H1 (cell line): ENCODE results near the gene AHNAK2. TPM values are rescaled to one million over a fixed set of nuclear protein-coding genes. Genes with fewer than 3 reads are reported as not detected.

Experiments
- BCL11A ChIP-seq, 2 experiments: IDR thresholded peaks; one replicate each; pipeline ENCODE4 v1.6.1; 2011; ENCODE audit warnings: low read depth in 2 of 2, low read length in 2 of 2, mild to moderate bottlenecking in 2 of 2
- EZH2 ChIP-seq: fragments of 200-600 bp; sonication (generic); IDR thresholded peaks from 2 replicates; pipeline ENCODE4 v1.7.1; 2012; ENCODE audit warnings: low read depth, mild to moderate bottlenecking, moderate library complexity, low read length, inconsistent platforms; ENCODE audit not compliant: severe bottlenecking
- JUND ChIP-seq: IDR thresholded peaks from 2 replicates; pipeline ENCODE4 v1.6.1; 2011; ENCODE audit warnings: mild to moderate bottlenecking, improper control_type of control experiment, low read length
- polyA plus RNA-seq, 7 experiments: library from polyadenylated mRNA; depleted of rRNA in 3 of 7; stranded (reverse) in 5 of 7; unstranded in 2 of 7; fragments of >200 nt in 5 of 7; fragments of 200-250 nt in 2 of 7; gene quantifications; 1 replicate in 5 of 7; 2 replicates in 1 of 7; 4 replicates in 1 of 7; pipeline versions ENCODE4 v1.2.1 to v1.2.3, GENCODE V29; 2011 to 2013; ENCODE audit warnings: missing spikeins in 2 of 7, mixed read lengths in 2 of 7
- total RNA-seq: library from RNA; stranded (reverse); fragmentation: NEBNext Ultra II Directional; extraction: Animal tissue kit (Norgen Biotek cat#: 25700); gene quantifications from 2 replicates; pipeline ENCODE4 v1.2.1, GENCODE V29; 2021

AHNAK2 gene
- total and polyA plus RNA-seq, 2 of the 8 experiments (the other 6 are each of a cell fraction or from before 2014, with no cell fraction given) = 0.95 to 2.0 TPM

GRCh38 chr14:104925855-104926609 is 52.1 kb downstream of the AHNAK2 start (continued):
- TF ChIP-seq EZH2 (no peak), JUND (no peak), BCL11A (IDR thresholded peaks at IDR 0.05; ENCODE audit: low read depth in 2 of 2, low read length in 2 of 2) (no peak)
